NCI-H2171 treated with DMSO at 0.1 percent for 48 hours (cell line): ENCODE measurements around the gene RASA2.
"Not testable (repeated sequence)": the region's sequence is repeated elsewhere in the genome, so short reads cannot be mapped to it uniquely, and the experiment has no call there.

Experiments
- DNase-seq: peaks from one replicate; lab custom pipeline; 2025; lab: John Stamatoyannopoulos, UW

The RASA2 gene

GRCh38 chr3:141578202-141578973 lies 91.6 kb downstream of the RASA2 start:
- DNase-seq = no peak

GRCh38 chr3:141594357-141594756 lies 107.5 kb downstream of the RASA2 start:
- no peak for DNase-seq

GRCh38 chr3:141597931-141598330 lies 111.1 kb downstream of the RASA2 start:
- DNase-seq = no peak

GRCh38 chr3:141600331-141600730 lies 113.5 kb downstream of the RASA2 start:
- no peak for DNase-seq

GRCh38 chr3:141602706-141603105 lies 115.9 kb downstream of the RASA2 start:
- no peak for DNase-seq

GRCh38 chr3:141603473-141604035 lies 116.7 kb downstream of the RASA2 start:
- no peak for DNase-seq

- DNase-seq = no peak
Measured at GRCh38 chr3:141605883-141606282, 119.1 kb downstream of the RASA2 start.

GRCh38 chr3:141608438-141608837 lies 121.6 kb downstream of the RASA2 start:
- DNase-seq = no peak

- DNase-seq = no peak
Measured at GRCh38 chr3:141610939-141611338, 124.1 kb downstream of the RASA2 start.

GRCh38 chr3:141618103-141618910 lies 131.5 kb downstream of the RASA2 start:
- DNase-seq = no peak

- DNase-seq = no peak
Measured at GRCh38 chr3:141618938-141619337, 132.1 kb downstream of the RASA2 start.

- DNase-seq = no peak
Measured at GRCh38 chr3:141619450-141619849, 132.6 kb downstream of the RASA2 start.

GRCh38 chr3:141623691-141624090 lies 136.9 kb downstream of the RASA2 start:
- no peak for DNase-seq

GRCh38 chr3:141625506-141625905 lies 138.7 kb downstream of the RASA2 start:
- no peak for DNase-seq

- DNase-seq = not testable (repeated sequence)
Measured at GRCh38 chr3:141628334-141628733, 141.5 kb downstream of the RASA2 start.

GRCh38 chr3:141628868-141629441 lies 142.1 kb downstream of the RASA2 start:
- DNase-seq = not testable (repeated sequence)

- no peak for DNase-seq
Measured at GRCh38 chr3:141629976-141630375, 143.1 kb downstream of the RASA2 start.

GRCh38 chr3:141632779-141633374 lies 146.1 kb downstream of the RASA2 start:
- no peak for DNase-seq

- DNase-seq = no peak
Measured at GRCh38 chr3:141642215-141642614, 155.4 kb downstream of the RASA2 start.

GRCh38 chr3:141643391-141643790 lies 156.6 kb downstream of the RASA2 start:
- DNase-seq = no peak

GRCh38 chr3:141643796-141644195 lies 157.0 kb downstream of the RASA2 start:
- no peak for DNase-seq

- no peak for DNase-seq
Measured at GRCh38 chr3:141644931-141645330, 158.1 kb downstream of the RASA2 start.
